HG03045 (cell line): Measurements from ENCODE around the gene RAB22A.
"Not testable (repeated sequence)": the region's sequence is repeated elsewhere in the genome, so short reads cannot be mapped to it uniquely, and the experiment has no call there.

Source experiments
- ATAC-seq: cut with Tn5 transposase; IDR thresholded peaks from one replicate; pipeline ENCODE4 v1.9.1; 2021; ENCODE audit warnings: mild to moderate bottlenecking, moderate library complexity; ENCODE audit not compliant: unreplicated experiment

Gene RAB22A

DNA sequence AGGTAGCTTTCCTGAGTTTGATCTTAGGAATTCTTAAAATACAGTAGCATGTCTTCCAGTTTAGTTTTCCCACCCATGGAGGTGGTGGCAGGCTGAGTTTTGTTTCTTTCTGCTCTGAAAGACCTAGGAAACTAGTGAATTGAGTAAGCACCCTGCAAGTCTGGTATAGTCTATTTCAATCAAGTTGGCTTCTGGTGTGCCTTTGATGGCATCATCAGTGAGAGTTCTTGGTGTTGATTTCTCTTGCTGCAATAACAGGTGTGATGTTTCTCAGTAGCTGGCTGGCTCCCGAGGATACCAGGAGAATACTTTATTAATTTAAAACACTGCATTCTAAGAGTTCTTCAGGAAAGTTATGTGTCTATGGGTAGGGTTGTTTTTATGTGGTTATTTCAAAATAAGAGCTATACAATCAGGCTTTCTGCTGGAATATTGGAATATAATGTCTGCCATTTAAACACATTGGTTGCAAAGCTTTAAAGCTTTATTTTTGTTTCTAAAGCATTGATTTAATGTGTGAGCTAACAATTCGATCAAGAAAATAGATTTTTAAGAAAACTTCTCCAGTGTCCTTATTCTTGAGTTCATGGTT, 98.5 kb downstream of the RAB22A start:
- ATAC-seq: peak; percentile 56

GRCh38 chr20:58408603-58409246, 99.2 kb downstream of the RAB22A start:
- no peak for ATAC-seq

- ATAC-seq: not testable (repeated sequence)
Measured at GRCh38 chr20:58414216-58414615, 104.7 kb downstream of the RAB22A start.

DNA sequence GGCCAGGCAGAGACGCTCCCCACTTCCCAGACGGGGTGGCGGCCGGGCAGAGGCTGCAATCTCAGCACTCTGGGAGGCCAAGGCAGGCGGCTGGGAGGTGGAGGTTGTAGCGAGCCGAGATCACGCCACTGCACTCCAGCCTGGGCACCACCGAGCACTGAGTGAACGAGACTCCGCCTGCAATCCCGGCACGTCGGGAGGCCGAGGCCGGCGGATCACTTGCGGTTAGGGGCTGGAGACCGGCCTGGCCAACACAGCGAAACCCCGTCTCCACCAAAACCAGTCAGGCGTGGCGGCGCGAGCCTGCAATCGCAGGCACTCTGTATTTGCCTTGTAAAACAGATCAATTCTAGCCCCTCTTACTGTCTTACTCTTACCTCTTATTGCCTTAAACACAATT, 105.3 kb downstream of the RAB22A start:
- ATAC-seq: not testable (repeated sequence)

GRCh38 chr20:58416057-58416456, 106.5 kb downstream of the RAB22A start:
- ATAC-seq: no peak

DNA sequence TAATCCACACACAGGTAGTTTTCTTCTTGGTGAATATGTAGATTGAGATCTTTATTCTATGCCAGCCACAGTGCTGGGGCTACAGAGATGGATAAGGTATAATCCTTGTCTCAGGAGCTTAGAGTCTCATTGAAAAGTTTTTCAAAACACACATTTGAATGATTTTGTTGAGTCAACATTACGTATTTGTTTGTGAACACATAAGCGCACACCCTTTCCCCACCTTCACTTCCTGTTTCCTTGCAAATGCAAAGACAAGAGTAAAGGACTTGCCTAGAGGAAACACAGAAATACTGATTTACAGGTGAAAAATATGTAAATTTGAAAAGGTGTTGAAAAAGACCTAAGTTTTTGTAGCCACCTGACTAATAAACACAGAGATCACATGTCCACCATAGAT, 107.3 kb downstream of the RAB22A start:
- no peak for ATAC-seq
